ENCODE measurements around the gene AVPR1B.

DNA sequence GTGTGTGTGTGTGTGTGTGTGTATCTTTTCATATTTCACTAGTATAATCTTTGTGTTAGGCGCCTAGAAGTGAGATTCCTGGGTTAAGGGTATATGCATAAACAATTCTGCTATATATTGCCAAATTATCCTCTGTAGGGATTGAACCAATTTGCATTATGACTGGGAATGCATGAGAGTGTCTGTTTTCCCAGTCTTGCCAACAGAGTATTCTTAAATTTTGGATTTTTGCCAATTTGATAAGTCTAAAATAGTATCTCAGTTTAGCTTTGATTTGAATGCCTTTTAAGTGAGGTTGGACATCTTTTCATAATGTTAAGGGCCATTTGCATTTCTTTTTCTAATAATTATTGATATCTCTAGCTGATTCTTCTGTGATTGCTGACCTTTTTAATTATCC, 8.2 kb upstream of the AVPR1B start:
- no peak for TF ChIP-seq CTCF (IDR thresholded peaks at IDR 0.05)
- TF ChIP-seq EP300 (IDR thresholded peaks at IDR 0.05), result no peak

Data from stomach (tissue), 4 donors.